Astrocyte (in vitro differentiated cells and primary cell): ENCODE data around the gene ANKRD11.

Experiments
- CTCF ChIP-seq: IDR thresholded peaks from 2 replicates; pipeline ENCODE4 v1.5.1; 2011; ENCODE audit warnings: low read depth, mild to moderate bottlenecking, inconsistent platforms, low read length, moderate library complexity; ENCODE audit not compliant: insufficient read depth
- EZH2 ChIP-seq: IDR thresholded peaks from 2 replicates; pipeline ENCODE4 v1.6.1; 2012; ENCODE audit warnings: mild to moderate bottlenecking, low read length, inconsistent platforms; ENCODE audit not compliant: insufficient read depth

DNA sequence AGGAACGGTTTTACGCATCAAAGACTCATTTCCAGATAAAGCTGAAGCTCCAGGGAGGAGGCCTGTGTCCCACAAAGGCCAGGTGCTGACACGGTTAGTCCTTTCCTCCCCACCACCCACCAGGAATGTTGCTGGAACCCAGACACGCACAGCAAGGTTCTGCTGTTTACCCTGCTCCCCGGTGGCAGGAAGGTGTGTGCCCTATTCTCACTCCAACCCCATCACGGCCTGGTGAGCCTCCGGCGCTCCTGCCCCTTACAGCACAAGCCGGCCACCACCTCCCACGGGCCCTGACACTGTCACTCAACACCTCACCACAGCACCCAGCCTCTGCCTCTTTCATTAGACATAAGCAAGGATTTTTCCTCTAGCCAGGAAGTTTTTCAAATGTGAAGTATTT lies 47.8 kb downstream of the ANKRD11 start:
- TF ChIP-seq CTCF (no peak), EZH2 (no peak)
